Measurements from ENCODE around the gene KRABD2.

KRABD2 gene

DNA sequence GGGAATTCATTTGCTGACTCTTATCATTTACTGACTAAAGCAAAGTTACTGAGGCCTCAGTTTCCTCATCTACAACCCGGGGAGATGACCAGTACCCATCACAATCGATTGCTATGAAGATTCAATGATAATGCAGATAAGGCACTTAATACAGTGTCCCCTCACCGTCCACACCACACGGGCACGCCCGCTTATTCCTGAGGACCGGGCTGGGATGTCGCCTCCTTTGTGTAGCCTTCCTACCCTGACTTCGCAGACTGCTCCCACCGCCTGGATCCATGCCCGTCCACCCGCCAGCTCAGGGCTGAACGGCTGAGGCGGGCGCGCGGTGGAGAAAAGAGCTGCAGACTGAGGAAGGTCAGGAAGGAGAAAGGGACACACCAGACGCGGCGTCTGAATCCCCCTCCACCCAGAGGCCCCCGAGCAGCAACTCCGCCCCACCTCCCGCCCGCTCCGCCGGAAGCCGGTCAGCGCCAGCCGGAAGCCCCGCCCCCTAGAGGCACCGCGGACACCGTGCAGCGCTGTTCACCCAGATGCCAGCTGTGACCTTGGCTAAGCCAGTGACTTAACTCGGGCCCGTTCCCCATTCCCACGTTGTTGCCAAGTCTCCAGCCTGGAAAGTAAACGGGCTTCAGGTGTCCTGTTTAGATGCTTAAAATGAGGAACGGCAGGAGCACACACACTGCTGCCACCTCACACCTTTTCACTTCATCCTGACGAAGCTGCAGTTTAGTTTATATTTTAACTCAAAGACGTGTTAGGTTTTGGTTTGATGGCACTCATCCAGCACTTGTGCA lies at the start of gene KRABD2:
KRABD2 (minus strand) TSS at position 434 of the 797 bp plus-strand sequence.
- H3K4me3 ChIP-seq: peak within 1 kb of the TSS; percentile 40 to 69 (median 48)
- in situ Hi-C loops (cut with MboI; ENCODE audit: low pct_ligation_motif_present in 1 of 4, low pct_unique_long_range_greater_than_20kb in 1 of 4, low sequenced_read_pairs in 3 of 4) (no loop called here), intact Hi-C loops (cut with DNase I; ENCODE audit: low total_unique reads) (no loop called here)
- peaks cover 0 to 40% (median 9%) of the 10 kb centered on the region in 4 donors for H3K36me3 ChIP-seq
- no peaks in the 10 kb centered on the region for H3K9me3 ChIP-seq
- WGBS, 2 donors (ENCODE audit: low coverage in 1 of 2): 1 to 3% methylated on average over 8 to 41 of the region's 41 CpGs
- H3K27ac ChIP-seq: peak within 1 kb of the TSS; percentile 85 to 87 (median 86)
- H3K27me3 ChIP-seq: no peaks in the 10 kb centered on the region
- TF ChIP-seq, protein P1, sequence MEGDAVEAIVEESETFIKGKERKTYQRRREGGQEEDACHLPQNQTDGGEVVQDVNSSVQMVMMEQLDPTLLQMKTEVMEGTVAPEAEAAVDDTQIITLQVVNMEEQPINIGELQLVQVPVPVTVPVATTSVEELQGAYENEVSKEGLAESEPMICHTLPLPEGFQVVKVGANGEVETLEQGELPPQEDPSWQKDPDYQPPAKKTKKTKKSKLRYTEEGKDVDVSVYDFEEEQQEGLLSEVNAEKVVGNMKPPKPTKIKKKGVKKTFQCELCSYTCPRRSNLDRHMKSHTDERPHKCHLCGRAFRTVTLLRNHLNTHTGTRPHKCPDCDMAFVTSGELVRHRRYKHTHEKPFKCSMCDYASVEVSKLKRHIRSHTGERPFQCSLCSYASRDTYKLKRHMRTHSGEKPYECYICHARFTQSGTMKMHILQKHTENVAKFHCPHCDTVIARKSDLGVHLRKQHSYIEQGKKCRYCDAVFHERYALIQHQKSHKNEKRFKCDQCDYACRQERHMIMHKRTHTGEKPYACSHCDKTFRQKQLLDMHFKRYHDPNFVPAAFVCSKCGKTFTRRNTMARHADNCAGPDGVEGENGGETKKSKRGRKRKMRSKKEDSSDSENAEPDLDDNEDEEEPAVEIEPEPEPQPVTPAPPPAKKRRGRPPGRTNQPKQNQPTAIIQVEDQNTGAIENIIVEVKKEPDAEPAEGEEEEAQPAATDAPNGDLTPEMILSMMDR (IDR thresholded peaks at IDR 0.05): peak; percentile 46 to 67 (median 59)
- TF ChIP-seq POLR2A (IDR thresholded peaks at IDR 0.05) (peak; percentile 89), POLR2AphosphoS5 (IDR thresholded peaks at IDR 0.05) (peak; percentile 62 to 93 (median 79)), EP300 (IDR thresholded peaks at IDR 0.05; ENCODE audit: low read depth) (no peak)
- DNase-seq: peak; percentile 92
- H3K4me1 ChIP-seq: peaks cover 9 to 47% (median 29%) of the 10 kb centered on the region in 4 donors

- H3K4me3 ChIP-seq: no peak overlapping the region
- intact Hi-C loops (cut with DNase I; ENCODE audit: low total_unique reads) (no loop called here), in situ Hi-C loops (cut with MboI; ENCODE audit: low pct_ligation_motif_present in 1 of 4, low pct_unique_long_range_greater_than_20kb in 1 of 4, low sequenced_read_pairs in 3 of 4) (loop anchor here in 1 of 4 donors (25.0 kb wide), 1 partner anchor 316 kb away; the partner anchor contains the start of gene CCDC42)
- no peaks in the 10 kb centered on the region for H3K9me3 ChIP-seq
- H3K27ac ChIP-seq: no peak overlapping the region
- H3K4me1 ChIP-seq: peaks cover 5 to 20% (median 8%) of the 10 kb centered on the region in 4 donors
- H3K27me3 ChIP-seq: peaks cover 7% of the 10 kb centered on the region
- no peaks in the 10 kb centered on the region for H3K36me3 ChIP-seq
- WGBS, 2 donors (ENCODE audit: low coverage in 1 of 2): 65 to 71% methylated on average over 2 to 3 of the region's 3 CpGs
- TF ChIP-seq POLR2AphosphoS5 (IDR thresholded peaks at IDR 0.05): no peak
- no peak for TF ChIP-seq EP300 (IDR thresholded peaks at IDR 0.05; ENCODE audit: low read depth)
- no peak for TF ChIP-seq POLR2A (IDR thresholded peaks at IDR 0.05)
- TF ChIP-seq, protein P1 (IDR thresholded peaks at IDR 0.05): no peak
- DNase-seq: no peak
Measured at GRCh38 chr17:8421571-8421970, 45.1 kb upstream of the KRABD2 start.

- DNase-seq: peak; percentile 71
- Histone ChIP-seq H3K4me1 (peaks cover 5 to 18% (median 8%) of the 10 kb centered on the region in 4 donors), H3K4me3 (no peak overlapping the region), H3K27me3 (peaks cover 13% of the 10 kb centered on the region), H3K27ac (peak overlapping the region; percentile 26 to 56 (median 48)), H3K9me3 (no peaks in the 10 kb centered on the region), H3K36me3 (no peaks in the 10 kb centered on the region)
- intact Hi-C loops (cut with DNase I; ENCODE audit: low total_unique reads): no loop called here
- 20 to 29% methylated on average over 5 of the region's 5 CpGs for WGBS, 2 donors (ENCODE audit: low coverage in 1 of 2)
- TF ChIP-seq POLR2A (IDR thresholded peaks at IDR 0.05) (no peak), EP300 (IDR thresholded peaks at IDR 0.05; ENCODE audit: low read depth) (no peak), POLR2AphosphoS5 (IDR thresholded peaks at IDR 0.05) (peak in 2 of 3 donors; percentile 58 to 67)
- TF ChIP-seq, protein P1 (IDR thresholded peaks at IDR 0.05): no peak
- in situ Hi-C loops (cut with MboI; ENCODE audit: low pct_ligation_motif_present in 1 of 4, low pct_unique_long_range_greater_than_20kb in 1 of 4, low sequenced_read_pairs in 3 of 4): loop anchor here in 1 of 4 donors (25.0 kb wide), 1 partner anchor 317 kb away; the partner anchor contains the start of gene CCDC42
Measured at GRCh38 chr17:8420041-8420934, 43.8 kb upstream of the KRABD2 start.
